ENCODE results near the gene LTBP1.

Gene LTBP1

DNA sequence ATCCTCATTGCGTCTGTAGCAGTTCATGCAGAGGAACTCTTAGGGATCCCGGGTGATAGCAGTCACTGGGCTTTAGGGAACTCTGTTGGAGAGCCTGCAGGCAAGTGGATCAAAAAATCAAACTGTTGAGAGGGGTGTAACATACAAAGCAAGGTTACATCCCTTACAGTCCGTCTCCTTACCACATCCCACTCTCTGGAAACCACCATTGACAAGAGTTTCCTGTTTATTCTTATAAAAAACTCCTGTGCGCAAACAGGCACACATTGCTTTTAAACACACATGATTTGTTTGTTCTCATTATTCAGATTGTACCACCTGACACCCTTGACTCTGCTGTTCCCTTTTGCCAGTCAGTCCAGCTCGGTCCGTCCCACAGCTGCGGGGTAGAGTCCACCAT is 137.7 kb downstream of the LTBP1 start:
- no peak for DNase-seq

DNA sequence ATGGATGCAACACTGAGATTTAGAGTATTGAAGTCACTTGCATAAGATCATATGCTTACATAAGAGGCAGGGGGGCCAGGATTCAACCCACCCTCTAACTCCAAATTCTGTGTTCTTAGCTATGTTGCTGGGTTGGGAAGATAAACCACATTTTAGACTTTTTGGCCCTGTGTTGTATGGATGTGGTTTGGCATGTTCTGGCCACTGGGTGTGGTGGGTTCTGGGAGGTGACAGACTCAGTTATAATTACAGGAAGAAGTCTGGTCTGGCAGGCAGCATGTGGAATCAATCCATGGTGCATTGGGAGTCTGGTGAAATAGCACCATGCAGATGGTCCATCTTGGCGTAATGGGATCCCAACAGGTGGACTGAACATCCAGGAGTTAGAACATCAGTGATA is 138.9 kb downstream of the LTBP1 start:
- DNase-seq, result no peak

DNA sequence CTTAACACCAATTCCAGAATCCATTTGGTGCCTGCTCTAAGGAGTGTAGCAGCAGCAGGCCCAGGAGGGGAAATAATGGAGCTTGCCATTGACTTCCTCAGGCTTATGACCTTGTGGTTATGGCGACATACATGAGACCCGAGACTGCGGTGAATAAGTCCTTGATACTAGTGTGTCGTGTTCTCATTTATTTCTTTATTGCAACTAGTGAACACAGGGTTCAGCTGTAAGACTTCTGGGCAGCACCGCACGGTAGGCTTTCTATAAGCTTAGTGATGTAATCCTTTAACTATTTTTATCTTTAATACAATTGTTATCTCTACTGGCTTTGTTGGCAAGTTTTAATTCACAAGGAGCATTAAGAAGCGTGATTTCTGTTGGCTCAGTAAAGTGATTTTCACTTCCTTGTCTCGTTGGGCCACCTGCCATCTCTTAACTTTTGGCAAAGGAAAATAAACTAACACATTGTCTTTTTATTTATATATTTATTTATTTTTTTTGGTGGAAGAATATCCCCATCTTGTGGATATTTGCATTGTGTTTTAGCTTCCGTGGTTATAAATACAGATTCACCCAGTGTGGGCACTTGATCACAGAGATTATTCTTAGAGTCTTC is 139.8 kb downstream of the LTBP1 start:
- DNase-seq, result no peak

DNA sequence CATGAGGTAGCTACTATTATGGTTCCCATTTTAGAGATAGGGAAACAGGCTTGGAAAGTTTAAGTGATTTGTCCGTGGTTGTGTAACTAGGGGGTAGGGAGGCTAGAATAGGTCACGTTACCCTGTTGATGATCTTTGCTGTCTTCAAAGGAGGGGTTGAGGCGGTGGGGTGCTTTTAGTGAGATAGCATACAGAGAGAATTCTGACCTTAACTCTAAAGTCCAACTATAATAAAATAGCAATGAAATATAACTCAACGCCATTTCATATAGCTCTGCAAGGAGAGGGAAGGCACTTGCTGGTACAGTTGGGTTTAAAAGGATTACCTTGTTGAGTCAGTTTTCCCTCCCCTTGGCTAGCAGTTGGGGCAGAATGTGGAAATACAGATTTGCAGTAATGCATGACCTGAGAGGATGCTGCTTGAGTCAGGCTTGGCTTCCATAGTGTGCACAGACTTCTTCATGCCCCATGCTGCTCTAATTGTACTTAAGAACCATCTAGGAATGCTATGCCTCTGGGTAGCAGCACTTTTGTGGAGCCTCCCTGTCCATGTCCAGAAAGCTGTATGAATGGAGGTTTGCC is 143.9 kb downstream of the LTBP1 start:
- DNase-seq, result no peak

DNA sequence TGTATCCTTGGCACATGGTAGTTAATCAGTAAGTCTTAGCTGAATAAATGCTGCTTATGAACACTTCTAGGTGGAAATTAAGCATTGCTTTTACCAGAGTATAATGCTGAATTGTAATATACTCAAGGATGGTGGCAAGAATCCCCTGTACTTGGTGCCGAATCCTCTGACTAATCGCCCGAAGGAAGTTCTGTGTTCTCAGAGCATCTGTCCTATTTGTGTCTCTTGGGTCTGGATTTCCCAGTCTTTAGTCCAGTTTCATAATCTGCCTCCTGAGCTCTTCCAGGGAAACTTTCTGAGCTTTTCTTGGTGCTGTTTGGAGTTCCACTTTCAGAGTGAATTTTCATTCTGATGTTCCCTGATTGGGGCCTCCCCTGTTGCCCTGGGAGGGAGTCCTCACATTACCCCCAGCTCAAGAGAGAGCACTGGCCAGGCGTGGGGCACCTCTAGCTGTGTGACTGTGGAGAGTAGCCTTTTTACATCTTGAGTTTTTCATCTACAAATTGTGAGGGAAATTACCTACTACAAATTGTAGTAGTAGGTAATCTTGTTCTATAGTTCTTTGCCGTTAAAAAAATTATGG is 144.9 kb downstream of the LTBP1 start:
- no peak for DNase-seq

DNA sequence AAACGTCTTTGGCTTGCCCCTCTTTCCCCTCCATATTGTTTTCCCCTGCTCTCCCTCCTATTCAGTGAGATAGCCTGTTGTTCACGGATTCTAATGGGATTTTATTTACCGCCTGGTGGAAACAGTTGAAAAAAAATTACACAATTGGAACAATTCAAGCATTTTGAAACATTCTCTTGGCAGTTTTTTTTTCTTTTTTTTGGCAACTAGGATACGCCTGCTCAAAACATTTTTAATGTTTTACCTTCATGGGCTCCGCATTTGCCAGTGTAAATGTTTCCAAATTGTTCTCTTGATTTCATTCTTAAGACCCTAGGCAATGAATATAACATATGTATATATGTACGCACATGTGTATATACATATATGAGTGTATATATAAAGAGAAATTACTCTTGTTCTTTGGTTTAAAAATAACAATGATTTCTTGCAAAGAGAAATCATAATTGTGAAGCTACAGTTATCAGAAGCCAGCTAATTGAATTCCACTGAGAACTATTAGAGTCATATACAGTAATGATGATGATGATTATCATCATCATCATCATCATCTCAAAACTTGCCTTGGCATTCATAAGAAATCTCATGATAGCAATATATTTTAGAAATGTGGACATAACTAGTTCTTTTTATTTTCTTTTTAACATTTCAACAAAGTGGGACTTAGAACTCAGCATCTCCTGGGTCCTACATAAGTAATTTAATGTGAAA is 146.7 kb downstream of the LTBP1 start:
- DNase-seq, result no peak

DNA sequence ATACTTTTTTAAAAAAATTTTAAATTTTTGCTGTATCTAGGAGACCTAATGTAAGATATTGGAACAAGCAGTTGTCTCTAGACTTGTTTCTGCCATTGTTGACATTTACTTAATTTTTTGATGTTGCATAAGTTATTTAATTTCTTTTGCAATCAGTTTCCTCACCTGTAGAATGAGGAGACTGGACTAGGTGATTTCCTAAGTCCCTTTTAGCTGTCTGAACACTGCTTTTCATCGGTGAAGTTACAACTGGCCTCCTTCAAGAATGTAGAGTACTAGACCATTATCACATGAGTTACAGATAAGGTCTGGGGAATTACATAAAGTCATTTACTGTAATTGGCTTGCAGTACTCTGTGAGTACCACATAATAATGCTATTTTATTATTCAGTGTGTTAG is 147.6 kb downstream of the LTBP1 start:
- DNase-seq, result no peak

DNA sequence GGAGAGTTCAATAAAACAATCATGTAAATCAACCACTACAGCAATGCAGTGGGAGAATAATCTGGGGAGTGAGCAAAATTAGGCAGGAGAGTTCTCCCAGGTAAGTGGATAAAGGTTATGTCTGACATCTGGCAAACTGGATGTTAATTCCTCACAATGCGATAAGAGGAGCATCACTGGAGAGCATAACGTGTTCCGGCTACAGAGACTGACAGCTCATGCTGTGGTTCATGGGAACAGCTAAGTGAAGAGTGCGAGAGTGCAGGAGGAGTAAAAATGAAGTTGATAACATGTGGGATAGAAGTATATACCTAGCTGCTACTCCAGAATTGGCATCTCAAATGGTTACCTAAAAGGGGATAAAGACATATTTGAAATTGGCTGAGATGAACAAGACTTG is 153.2 kb downstream of the LTBP1 start:
- DNase-seq, result no peak

DNA sequence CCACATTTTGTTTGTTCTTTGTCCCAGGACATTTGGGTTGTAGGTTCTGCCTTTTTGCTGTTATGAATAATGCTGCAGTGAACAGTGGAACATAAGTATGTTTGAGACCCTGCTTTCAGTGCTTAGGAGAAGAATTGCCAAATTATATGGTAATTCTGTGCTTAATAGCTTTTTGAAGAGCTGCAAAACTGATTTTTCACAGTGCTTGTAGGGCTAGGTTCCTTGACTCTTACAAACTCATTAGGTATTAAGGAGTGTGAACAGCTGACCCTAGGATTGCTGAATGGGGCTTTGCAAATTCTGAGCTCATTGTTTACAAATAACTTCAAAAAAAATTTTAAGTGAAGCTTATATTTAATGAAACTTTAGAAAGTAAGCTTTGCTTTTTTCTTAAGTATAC is 154.2 kb downstream of the LTBP1 start:
- no peak for DNase-seq

DNA sequence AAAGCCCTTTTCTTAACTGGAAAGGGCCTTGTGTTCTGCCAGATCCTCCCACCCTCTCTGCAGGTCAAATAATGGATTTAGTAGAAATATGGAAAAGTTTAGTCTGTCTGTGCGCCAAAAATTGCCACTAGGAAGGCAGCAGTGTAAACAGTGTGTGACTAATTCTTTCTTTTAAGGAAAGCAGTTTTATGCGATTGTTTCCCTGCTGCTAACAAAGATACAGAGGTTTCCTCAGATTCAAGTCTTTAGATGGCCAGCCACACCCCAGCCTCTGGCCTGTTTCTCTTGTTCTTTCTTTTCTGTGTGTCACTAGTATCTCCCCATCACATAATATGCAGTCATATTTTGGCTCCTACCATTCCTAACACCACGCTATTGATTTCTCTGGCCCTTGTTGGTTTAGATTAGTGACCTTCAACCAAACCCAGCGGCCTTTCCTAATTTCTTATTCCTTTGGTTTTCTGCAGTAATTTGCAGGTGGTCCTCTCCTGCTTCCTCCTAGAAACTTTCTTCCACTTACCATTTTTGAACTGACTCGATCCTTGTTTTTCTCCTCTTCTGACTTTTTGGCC is 157.4 kb downstream of the LTBP1 start:
- no peak for DNase-seq

DNA sequence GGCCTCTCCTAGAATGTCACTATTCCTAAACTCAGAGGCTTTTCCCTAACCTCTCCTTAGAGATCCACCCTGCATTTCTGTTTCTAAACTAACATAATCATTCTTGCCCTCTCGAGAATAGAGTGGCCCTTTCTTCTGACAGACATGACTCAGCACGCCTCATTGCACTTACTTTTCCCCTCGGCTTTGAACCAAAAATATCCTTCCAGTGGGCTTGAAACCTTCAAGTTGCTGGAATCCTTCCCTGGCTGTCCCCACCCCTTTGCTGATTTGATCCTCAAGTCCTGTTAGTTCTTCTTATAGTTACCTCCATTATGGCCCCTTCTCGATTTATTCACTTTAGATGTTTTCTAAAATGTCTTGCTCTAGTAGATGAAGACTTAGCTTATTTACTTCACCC is 158.0 kb downstream of the LTBP1 start:
- no peak for DNase-seq

DNA sequence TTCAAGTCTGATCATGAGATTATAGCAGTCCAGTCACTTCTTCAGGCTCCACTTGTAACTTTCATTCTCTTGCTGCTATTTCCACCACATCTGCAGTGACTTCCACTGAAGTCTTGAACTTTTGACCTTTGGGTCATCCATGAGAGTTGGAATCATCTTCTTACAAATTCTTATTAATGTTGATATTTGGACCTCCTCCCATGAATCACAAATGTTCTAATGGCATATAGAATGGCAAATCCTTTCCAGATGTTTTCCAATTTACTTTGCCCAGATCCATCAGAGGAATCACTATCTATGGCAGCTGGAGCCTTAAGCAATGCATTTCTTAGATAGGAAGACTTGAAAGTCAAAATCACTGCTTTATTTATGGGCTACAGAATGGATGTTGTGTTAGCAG is 159.4 kb downstream of the LTBP1 start:
- no peak for DNase-seq

DNA sequence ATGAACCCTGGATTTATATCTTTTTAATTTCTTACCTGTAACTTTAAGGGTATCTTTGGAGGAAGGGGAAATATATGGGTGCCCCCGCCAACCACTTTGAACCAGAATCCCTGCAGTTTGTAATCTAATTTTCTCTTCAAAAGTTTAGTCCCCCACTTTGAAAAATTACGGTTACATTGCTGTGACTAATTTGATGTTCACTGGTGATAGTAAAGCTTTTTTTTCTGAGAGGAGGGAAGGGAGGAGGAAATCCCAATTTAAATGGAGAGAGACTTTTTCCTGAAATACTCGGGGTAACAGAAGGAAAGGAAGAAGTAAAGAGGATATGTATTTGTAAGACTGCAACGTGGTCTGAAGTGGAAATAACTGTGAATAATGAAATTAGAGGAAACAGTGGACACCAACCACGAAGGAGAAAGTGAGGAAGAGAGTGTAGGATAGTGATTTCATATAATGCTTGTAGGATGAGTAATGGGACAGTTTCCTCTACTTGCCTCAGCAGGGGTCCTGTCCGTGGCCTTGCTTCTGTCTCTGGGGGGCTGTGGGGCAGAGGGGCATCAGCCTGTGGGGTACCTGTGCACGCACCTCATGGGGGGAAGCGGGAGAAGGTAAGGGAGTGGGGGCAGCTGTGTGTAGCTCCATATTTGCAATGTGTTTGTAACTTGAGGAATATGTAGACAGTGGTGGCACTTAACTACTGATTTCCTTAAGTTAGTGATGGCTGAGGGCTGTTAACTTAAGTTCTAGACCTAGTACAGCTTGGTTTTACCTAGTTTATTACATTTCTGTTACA is 161.1 kb downstream of the LTBP1 start:
- DNase-seq, result no peak

DNA sequence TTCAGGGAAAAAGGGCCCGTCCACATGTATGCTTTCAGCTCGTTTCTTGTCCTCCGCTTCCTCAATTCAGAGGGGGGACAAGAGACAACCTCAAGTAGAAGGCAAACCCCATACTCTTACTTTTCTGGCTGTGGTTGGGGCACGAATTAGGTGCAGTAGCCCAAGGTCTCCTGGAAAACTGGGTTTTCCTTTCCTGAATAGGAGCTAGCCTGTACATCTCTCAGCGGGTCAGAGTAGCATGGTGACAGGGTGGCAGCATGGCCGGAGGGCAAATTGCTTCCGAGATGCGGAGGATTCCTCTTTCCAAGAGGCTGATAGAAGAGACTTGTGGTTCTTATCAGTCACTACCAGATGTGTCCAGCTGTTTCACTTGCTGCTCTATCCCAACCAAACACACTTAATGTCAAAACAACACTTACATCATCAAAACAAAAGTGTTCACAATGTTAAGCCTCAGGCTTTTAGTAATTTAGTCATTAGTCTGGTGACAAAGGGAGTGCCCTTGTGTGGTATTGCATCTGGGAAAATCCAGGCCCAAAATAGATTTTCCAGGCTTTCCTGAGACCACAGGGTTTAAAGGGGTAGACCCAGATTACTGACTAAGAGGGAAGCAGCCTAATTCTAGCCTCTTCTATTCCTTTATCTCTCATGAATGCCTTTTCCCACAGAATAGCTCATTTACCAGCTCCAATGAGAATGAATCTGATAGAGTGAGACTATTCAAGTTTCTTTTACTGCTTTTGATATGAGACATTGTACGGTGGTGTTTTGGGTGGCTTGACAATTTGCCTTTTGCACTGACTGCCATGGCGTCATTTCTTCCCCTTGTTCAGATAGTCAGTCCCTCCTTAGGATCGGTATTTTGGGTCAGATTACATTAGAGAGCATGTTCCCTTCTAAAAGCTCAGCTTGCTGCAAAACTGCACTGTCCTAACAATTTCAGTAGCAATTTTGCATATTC is 162.0 kb downstream of the LTBP1 start:
- DNase-seq, result no peak

DNA sequence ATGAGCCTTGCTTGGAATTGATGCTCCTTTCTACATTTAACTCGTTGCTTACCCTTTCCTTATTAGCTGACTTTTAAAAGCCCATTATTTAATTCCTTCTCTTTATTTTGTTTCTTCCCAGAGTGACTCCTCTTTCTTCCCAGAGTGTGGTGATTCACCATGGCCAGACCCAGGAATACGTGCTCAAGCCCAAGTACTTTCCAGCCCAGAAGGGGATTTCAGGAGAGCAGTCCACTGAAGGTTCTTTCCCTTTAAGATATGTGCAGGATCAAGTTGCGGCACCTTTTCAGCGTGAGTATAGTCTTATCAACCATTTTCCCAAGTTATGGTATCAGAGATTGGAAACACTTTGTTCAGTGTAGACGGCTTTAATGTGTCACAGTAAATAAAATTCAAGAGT is 163.7 kb downstream of the LTBP1 start:
- DNase-seq, result no peak

DNA sequence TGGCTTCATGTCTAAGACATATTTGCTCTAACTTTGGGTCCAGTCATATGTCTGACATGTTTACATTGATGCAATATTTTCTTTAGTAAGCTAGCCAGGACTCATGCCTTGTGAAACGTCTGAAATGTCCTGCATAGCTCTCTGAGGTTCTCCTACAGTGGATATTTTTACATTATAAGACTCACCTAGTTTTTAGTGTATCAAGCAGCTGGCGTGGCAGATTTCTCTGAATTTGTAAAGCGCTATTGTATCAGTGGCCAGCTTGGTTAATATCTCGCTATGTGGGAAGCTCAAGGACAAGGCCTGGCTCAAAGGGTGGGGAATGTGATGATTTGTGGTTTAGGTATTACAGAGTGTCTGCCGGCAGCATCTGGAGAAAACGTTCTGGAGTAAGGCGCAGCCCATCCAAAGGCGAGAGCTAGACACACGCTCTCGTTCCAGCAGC is 164.3 kb downstream of the LTBP1 start:
- DNase-seq, result no peak

DNA sequence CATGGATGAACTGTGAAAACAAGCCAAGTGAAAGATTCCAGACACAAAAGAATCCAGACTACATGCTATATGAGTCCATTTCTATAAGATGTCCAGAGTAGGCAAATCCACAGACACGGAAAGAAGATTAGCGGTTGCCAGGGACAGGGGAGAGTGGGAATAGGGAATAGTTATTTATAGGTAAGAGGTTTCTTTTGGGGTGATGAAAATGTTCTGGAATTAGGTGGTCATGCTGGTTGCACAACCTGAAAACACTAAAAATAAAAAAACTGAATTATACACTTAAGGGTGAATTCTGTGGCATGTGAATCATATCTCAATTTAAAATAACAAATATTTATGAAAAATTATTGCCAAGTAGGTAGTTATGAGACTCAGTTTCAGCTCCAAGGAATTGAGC is 168.4 kb downstream of the LTBP1 start:
- no peak for DNase-seq

DNA sequence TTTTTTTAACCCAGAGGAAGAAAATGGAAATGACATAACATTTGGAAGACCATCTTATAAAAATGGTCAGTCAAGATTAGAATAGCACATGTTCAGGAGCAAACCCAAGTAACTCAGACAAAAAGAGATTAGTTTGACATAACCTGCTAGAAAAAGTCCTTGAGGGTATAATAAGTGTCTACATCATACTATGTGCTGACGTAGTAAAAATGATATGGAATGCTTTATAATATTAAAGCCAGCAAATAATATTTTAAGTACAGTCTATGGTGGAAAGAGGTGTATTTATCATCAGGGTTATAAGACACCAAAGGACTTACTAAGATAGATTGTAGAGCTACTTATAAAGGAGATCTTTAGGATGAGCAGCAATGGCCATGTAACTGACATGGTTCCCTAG is 169.0 kb downstream of the LTBP1 start:
- DNase-seq, result no peak

DNA sequence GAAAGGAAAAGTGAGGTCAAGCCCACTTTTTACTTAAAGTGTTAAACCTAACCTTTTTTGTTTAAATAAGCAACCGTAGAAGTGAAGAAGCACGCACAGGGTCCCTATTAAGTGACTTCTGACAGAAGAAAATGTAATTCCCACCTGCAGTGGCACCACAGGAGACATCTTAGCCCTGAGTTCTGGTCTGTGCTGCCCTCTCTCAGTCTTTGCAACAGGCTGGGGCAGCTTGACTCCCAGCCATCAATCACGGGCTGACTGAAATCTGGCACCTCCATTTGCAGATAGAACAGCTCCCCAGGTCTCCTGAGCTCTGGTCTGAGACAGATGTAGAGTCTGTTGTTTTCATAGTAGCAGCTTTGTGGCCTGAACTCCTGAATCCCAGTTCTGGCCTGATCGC is 170.0 kb downstream of the LTBP1 start:
- no peak for DNase-seq

DNA sequence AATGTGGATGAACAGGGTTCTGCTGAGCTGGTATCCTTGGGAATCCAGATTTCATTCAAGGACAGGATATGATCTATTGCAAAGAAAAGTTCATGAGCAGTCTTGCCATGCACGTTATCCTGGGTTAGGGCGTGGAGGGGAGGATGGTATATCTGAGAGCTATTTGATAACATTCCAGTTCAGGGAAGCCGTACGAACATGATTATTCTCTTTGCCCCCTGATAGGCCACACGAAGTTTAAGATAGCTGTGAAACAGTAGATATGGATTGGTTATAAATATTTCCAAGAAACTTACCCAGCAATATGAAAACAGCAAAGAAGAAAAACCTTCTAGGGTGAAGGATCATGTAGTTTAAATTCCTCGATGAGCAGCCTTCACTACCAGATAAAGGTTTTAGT is 171.9 kb downstream of the LTBP1 start:
- DNase-seq, result no peak

DNA sequence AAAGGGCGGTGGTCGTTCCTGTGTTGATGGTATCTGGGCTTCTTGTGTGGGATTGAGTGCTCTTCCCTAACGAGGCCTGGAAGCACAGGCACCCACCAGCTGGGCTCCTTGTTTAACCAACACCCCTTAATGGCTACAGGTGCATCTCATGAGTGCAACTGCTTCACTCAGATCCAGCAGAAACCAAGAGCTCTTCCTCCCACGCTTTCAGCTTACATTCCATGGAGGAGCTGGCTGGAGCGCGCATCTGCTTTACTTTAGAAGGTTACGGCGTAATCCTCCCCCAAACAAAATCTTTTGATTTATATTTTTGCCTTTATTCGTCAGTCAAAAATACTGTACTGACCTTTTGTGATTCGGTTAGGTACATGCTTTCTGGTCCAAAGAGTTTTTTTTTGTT is 174.7 kb downstream of the LTBP1 start:
- DNase-seq, result no peak

DNA sequence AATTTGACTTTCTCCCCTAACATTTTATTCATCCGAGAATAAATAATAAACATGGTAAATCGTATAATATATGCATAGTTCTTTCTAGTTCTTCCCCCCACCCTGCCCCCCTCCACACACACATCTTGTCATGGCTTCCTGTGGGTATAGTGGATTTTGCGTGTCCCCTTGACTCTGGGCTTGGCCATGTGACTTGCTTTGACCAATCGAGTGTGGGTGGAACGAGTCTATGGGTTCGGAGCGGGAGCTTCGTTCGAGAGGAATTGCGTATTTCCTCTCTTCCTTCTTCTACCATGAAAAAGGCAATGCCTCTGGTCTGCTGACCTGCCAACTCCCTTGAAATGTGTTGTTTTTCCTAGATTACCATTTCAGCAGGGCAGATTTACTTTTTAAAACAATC is 175.2 kb downstream of the LTBP1 start:
- DNase-seq, result no peak

Data from NCI-H1436 (cell line).